ENCODE results near the gene ANKRD7.

The ANKRD7 gene

DNA sequence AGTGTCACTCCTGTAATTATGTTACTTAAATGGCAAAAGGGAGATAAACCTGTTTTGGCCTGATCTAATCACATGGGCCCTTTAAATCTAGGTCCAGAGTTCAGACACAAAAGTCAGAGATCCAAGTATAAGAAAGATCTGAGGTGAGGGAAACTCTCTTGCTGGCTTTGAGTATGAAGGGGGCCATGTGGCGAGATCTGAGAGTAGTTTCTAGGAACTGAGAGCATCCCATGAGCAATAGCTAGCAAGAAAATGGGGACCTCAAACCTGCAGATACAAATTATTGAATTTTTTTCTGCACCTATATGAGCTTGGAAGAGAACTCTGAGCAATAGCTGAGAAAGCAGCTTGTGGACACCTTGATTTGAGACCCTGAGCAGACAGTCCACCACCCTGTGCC, 27.6 kb downstream of the ANKRD7 start:
- no peaks in the 10 kb centered on the region for H3K36me3 Mint-ChIP-seq (ENCODE audit: low read depth)

DNA sequence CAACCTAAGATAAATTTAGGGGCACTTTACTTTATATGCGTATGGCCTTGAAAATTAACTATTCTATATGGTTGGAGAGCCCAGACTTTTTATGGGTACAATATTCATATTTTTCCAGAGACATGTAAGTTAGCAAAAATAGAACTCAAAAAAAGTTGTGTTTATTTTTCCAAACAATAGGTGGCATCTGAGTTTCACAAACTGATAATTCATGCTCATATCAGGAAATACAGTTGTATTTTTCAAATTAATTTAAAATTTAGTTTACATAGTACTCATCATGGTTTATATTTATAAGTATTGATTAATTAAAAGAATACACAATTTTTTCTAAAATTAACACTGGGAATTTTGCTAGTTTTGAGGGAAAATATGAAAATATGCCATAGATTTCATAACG, 34.6 kb downstream of the ANKRD7 start:
- H3K36me3 Mint-ChIP-seq (ENCODE audit: low read depth) = no peaks in the 10 kb centered on the region

More for the DNA sequence above, 27.6 kb downstream of the ANKRD7 start:
- Mint-ChIP-seq H3K27me3 (ENCODE audit: low read depth) (peaks cover 28% of the 10 kb centered on the region), H3K9me3 (no peaks in the 10 kb centered on the region), H3K4me1 (ENCODE audit: low read depth) (no peaks in the 10 kb centered on the region), H3K27ac (no peak overlapping the region), H3K4me3 (no peak overlapping the region)
- no peak for DNase-seq (ENCODE audit: low spot score)

DNA sequence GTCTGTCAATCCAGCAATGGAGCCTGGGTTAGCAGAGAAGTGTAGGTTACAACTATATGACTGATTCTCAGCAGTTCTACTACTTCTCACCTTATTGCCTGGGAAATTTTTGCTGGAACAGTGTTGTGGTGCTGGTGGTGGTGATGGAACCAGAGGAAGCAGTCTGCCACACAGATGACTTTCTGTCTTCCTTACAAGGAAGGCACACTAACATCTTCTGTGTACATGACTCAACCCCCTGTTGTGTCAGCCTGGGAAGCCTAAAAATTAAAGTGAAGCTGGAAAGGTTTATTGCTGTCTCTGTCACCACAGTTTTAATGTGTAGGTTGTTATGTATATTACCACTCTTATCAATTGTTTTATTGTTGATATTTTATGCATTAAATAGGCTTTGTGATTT, 40.3 kb downstream of the ANKRD7 start:
- peaks cover 13% of the 10 kb centered on the region for H3K27me3 Mint-ChIP-seq (ENCODE audit: low read depth)
- no peak overlapping the region for H3K4me3 Mint-ChIP-seq
- H3K4me1 Mint-ChIP-seq (ENCODE audit: low read depth) = no peaks in the 10 kb centered on the region
- H3K36me3 Mint-ChIP-seq (ENCODE audit: low read depth) = no peaks in the 10 kb centered on the region
- H3K9me3 Mint-ChIP-seq = no peaks in the 10 kb centered on the region
- DNase-seq (ENCODE audit: low spot score) = no peak
- no peak overlapping the region for H3K27ac Mint-ChIP-seq

More for the DNA sequence above, 34.6 kb downstream of the ANKRD7 start:
- DNase-seq (ENCODE audit: low spot score) = no peak
- Mint-ChIP-seq H3K27me3 (ENCODE audit: low read depth) (peaks cover 5% of the 10 kb centered on the region), H3K4me1 (ENCODE audit: low read depth) (no peaks in the 10 kb centered on the region), H3K27ac (no peak overlapping the region), H3K4me3 (no peak overlapping the region), H3K9me3 (no peaks in the 10 kb centered on the region)

DNA sequence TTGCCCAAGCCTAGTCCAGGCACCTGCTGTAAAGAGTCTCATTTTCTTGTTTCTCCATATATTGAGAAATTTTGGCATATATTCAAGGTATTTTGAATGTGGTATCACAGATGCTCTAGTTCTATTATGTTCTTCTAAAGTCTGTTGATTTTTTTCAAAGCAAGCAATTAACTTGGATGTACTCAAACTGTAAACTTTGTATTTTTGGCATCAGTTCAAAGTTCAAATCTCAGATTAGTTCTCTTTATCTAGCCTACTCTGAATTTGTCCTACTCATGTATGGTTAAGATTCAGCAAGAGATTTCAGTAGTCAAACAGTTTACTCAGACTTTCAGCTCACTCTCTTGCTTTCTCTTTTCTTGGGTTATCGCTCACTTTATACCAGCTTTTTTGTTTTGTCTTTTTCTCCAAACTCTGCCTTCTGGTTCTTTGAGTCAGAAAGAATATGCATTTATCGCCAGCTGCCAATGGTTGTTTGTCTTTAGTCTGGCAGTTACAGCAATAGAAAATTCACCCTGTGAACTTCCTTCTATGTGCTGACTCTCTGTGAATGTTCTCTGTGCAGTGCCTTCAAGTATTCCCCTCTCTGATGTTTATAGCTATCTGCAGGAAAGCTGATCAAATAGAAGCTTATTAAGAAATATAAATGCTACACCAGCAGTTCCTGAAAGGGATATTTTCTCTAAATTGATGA, 56.0 kb downstream of the ANKRD7 start:
- peaks cover 4% of the 10 kb centered on the region for H3K4me1 Mint-ChIP-seq (ENCODE audit: low read depth)
- peaks cover 56% of the 10 kb centered on the region for H3K27me3 Mint-ChIP-seq (ENCODE audit: low read depth)
- H3K27ac Mint-ChIP-seq = no peak overlapping the region
- H3K36me3 Mint-ChIP-seq (ENCODE audit: low read depth) = no peaks in the 10 kb centered on the region
- H3K9me3 Mint-ChIP-seq = no peaks in the 10 kb centered on the region
- H3K4me3 Mint-ChIP-seq = no peak overlapping the region
- no peak for DNase-seq (ENCODE audit: low spot score)

DNA sequence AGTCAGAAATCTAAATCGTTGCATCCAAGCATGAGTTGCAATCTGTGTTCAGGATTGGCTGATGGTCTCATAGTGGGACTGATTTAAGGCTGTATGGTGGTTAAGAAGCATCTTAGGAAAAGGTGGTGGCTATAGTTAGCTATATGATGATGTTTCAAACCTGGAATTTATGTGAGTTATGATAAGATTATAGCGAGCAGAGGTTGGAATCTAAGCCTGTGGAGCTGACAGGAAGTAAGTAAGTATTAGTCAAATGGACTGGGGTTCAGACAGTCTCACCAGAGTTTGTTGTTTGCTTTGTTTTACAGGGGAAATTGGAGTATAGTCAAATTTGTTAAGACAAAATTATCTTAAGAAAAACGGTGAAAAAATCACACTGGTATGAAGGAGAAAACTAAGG, 56.7 kb downstream of the ANKRD7 start:
- H3K27me3 Mint-ChIP-seq (ENCODE audit: low read depth) = peaks cover 53% of the 10 kb centered on the region
- no peaks in the 10 kb centered on the region for H3K9me3 Mint-ChIP-seq
- no peak for DNase-seq (ENCODE audit: low spot score)
- H3K4me3 Mint-ChIP-seq = no peak overlapping the region
- H3K36me3 Mint-ChIP-seq (ENCODE audit: low read depth) = no peaks in the 10 kb centered on the region
- H3K27ac Mint-ChIP-seq = no peak overlapping the region
- H3K4me1 Mint-ChIP-seq (ENCODE audit: low read depth) = peaks cover 6% of the 10 kb centered on the region

DNA sequence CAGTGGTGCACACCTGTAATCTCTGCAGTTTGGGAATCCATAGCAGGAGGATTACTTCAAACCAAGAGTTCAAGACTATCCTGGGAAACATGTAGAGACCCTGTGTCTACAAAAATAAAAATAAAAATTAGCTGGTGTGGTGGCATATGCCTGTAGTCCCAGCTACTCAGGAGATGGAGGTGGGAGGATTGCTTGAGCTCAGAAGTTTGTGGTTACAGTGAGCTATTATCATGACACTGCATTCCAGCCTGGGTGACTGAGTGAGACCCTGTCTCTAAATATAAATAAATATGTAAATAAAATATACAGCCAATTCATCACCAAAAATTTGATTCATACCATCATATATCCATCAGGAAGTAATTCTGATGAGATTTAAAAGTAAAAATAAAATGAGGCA, 60.9 kb downstream of the ANKRD7 start:
- no peak overlapping the region for H3K27ac Mint-ChIP-seq
- peaks cover 20% of the 10 kb centered on the region for H3K36me3 Mint-ChIP-seq (ENCODE audit: low read depth)
- H3K27me3 Mint-ChIP-seq (ENCODE audit: low read depth) = peaks cover 42% of the 10 kb centered on the region
- H3K9me3 Mint-ChIP-seq = peaks cover 28% of the 10 kb centered on the region
- no peak for DNase-seq (ENCODE audit: low spot score)
- H3K4me3 Mint-ChIP-seq = no peak overlapping the region
- H3K4me1 Mint-ChIP-seq (ENCODE audit: low read depth) = peaks cover 33% of the 10 kb centered on the region

DNA sequence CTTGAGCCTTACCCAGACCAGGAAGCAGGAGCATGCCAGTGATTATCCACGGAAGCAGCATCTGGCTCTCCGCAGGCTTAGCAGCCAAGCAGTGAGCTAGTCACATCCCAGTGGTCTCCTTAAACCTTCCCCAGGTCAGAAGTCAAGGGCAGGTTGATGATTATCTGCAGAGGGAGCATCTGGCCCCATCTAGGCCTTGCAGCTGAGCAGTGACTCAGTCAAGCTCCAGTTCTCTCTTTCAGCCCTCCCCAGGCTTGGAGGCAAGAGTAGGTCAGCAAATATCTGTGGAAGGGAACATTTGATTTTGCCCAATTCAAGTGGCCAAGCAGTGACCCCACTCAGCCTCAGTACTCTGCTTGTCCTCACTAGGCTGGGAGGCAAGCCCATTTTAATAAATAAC, 61.6 kb downstream of the ANKRD7 start:
- Mint-ChIP-seq H3K27me3 (ENCODE audit: low read depth) (peaks cover 35% of the 10 kb centered on the region), H3K4me1 (ENCODE audit: low read depth) (peaks cover 30% of the 10 kb centered on the region), H3K36me3 (ENCODE audit: low read depth) (peaks cover 20% of the 10 kb centered on the region), H3K4me3 (no peak overlapping the region), H3K27ac (no peak overlapping the region), H3K9me3 (peaks cover 33% of the 10 kb centered on the region)
- no peak for DNase-seq (ENCODE audit: low spot score)

DNA sequence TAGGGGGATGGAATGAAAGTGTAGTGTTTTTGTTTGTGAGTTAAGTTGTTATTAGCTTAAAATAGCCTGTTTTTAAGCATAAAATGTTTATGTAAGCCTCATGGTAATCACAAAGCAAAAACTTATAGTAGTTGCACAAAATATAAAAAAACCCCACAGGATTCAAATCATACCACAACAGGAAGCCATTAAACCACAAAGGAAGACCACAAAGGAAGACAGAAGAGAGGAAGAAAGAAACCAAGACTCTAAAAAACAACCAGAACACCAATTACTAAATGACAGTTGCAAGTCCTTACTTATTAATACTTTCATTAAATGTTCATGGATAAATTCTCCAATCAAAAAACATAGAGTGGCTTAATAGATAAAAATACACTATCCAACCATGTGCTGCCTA, 63.6 kb downstream of the ANKRD7 start:
- Mint-ChIP-seq H3K36me3 (ENCODE audit: low read depth) (peaks cover 26% of the 10 kb centered on the region), H3K27me3 (ENCODE audit: low read depth) (peaks cover 31% of the 10 kb centered on the region), H3K27ac (peak overlapping the region; percentile 88), H3K9me3 (peaks cover 47% of the 10 kb centered on the region), H3K4me1 (ENCODE audit: low read depth) (peaks cover 30% of the 10 kb centered on the region), H3K4me3 (peak overlapping the region; percentile 77)
- DNase-seq (ENCODE audit: low spot score) = no peak

DNA sequence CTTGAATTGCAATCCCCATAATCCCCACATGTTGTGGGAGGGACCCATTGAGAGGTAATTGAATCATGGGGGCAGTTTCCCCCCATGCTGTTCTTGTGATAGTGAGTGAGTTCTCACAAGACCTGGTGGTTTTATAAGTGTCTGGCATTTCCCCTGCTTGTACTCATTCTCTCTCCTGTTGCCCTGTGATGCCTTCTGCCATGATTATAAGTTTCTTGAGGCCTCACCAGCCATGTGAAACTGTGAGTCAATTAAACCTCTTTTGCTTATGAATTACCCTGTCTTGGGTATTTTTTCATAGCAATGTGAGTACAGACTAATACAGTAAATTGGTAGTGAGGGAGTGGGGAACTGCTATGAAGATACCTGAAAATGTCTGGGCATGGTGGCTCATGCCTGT, 65.0 kb downstream of the ANKRD7 start:
- Mint-ChIP-seq H3K36me3 (ENCODE audit: low read depth) (peaks cover 26% of the 10 kb centered on the region), H3K27ac (no peak overlapping the region), H3K27me3 (ENCODE audit: low read depth) (peaks cover 32% of the 10 kb centered on the region), H3K9me3 (peaks cover 47% of the 10 kb centered on the region), H3K4me3 (no peak overlapping the region), H3K4me1 (ENCODE audit: low read depth) (peaks cover 30% of the 10 kb centered on the region)
- no peak for DNase-seq (ENCODE audit: low spot score)
